HCT116 (cell line): ENCODE measurements around the gene SORBS1. TPM values are rescaled to one million over a fixed set of nuclear protein-coding genes. Genes with fewer than 3 reads are reported as not detected.

ENCODE experiments used
- ATAC-seq: fragments of 200-7000 bp; cut with Tn5 transposase; 2 replicates; pipeline ENCODE4 v1.9.1; 2020; ENCODE audit warnings: mild to moderate bottlenecking, moderate library complexity
- BruUV-seq: library from RNA; stranded (reverse); fragments of 400-500 nt; replicated peaks from 2 replicates; lab custom pipeline; 2021; lab: Mats Ljungman, UMichigan
- CTCF ChIA-PET: fragments of 300-600 bp; sonication (Branson Sonifier 250); formaldehyde crosslinking; loops from one replicate; lab custom pipeline; 2021; ENCODE audit warnings: antibody characterized with exemption; lab: Charles Lee
- POLR2A ChIA-PET: fragments of 300-600, 350-600 bp; sonication (Branson Sonifier 250); formaldehyde crosslinking; loops from one replicate; lab custom pipeline; 2021; ENCODE audit warnings: antibody characterized with exemption; lab: Charles Lee
- RAD21 ChIA-PET, 2 experiments: fragments of 300-600 bp; sonication (Branson Sonifier 250); formaldehyde crosslinking; loops; one replicate each; lab custom pipeline; 2023; ENCODE audit warnings: low total read pairs in 2 of 2; ENCODE audit not compliant: uncharacterized antibody in 2 of 2, unreplicated experiment in 2 of 2, low non-redundant PET in 1 of 2; lab: Charles Lee
- DNase-seq: peaks from one replicate; pipeline ENCODE4 v3.0.0-alpha.2; 2010; ENCODE audit warnings: low read depth, low spot score
- H2AFZ ChIP-seq: fragments of 200-600 bp; shearing (Covaris generic), sonication (generic); 2 replicates; pipeline ENCODE4 v1.6.1; 2017; ENCODE audit warnings: low read depth, mixed run types, mixed read lengths, antibody characterized with exemption, low read length; ENCODE audit not compliant: poor library complexity, severe bottlenecking
- H3K27ac ChIP-seq: 2 replicates; pipeline ENCODE4 v1.5.1; 2012; ENCODE audit warnings: low read depth, low read length
- H3K27me3 ChIP-seq: fragments of 200-600 bp; sonication (generic); 2 replicates; pipeline ENCODE4 v1.6.1; 2016; ENCODE audit warnings: mixed run types, low read length, mixed read lengths; ENCODE audit not compliant: insufficient read depth
- H3K36me3 ChIP-seq, 2 experiments: fragments of 200-500 bp in 1 of 2; fragments of 200-600 bp in 1 of 2; sonication (Bioruptor generic) in 1 of 2; sonication (generic) in 1 of 2; 2 replicates each; pipeline versions ENCODE4 v1.5.1 to v1.6.1; 2014 to 2016; ENCODE audit warnings: low read length in 2 of 2, inconsistent platforms in 1 of 2, mixed read lengths in 1 of 2, mixed run types in 1 of 2; ENCODE audit not compliant: insufficient read depth in 2 of 2, control insufficient read depth in 1 of 2
- H3K4me1 ChIP-seq, 2 experiments: fragments of 200-600 bp in 1 of 2; sonication (generic) in 1 of 2; 2 replicates each; pipeline versions ENCODE4 v1.5.1 to v1.6.1; 2012 to 2017; ENCODE audit warnings: low read length in 2 of 2, inconsistent platforms in 1 of 2, mild to moderate bottlenecking in 1 of 2, mixed read lengths in 1 of 2, mixed run types in 1 of 2, moderate library complexity in 1 of 2; ENCODE audit not compliant: insufficient read depth in 2 of 2, control insufficient read depth in 1 of 2
- H3K4me2 ChIP-seq: fragments of 200-600 bp; sonication (generic); 2 replicates; pipeline ENCODE4 v1.6.1; 2017; ENCODE audit warnings: mixed run types, low read length, mixed read lengths
- H3K4me3 ChIP-seq, 2 experiments: fragments of 200-600 bp in 1 of 2; sonication (generic) in 1 of 2; replicated peaks in 1 of 2; 2 replicates each; pipeline ENCODE4 v1.5.1; 2011 to 2016; ENCODE audit warnings: low read length in 2 of 2, control low read depth in 1 of 2, low read depth in 1 of 2, mild to moderate bottlenecking in 1 of 2, mixed read lengths in 1 of 2, mixed run types in 1 of 2
- H3K79me2 ChIP-seq: fragments of 200-600 bp; sonication (generic); 2 replicates; pipeline ENCODE4 v1.6.1; 2017; ENCODE audit warnings: mild to moderate bottlenecking, mixed run types, low read length, moderate library complexity, mixed read lengths; ENCODE audit not compliant: insufficient read depth
- H3K9ac ChIP-seq: fragments of 200-600 bp; sonication (generic); 2 replicates; pipeline ENCODE4 v1.6.1; 2016; ENCODE audit warnings: low read length, mixed read lengths
- H3K9me2 ChIP-seq: fragments of 200-600 bp; sonication (generic), shearing (Covaris generic); 2 replicates; pipeline ENCODE4 v1.6.1; 2017; ENCODE audit warnings: mixed run types, mild to moderate bottlenecking, moderate library complexity; ENCODE audit not compliant: insufficient read depth
- H3K9me3 ChIP-seq, 2 experiments: fragments of 200-500 bp in 1 of 2; fragments of 200-600 bp in 1 of 2; sonication (Bioruptor generic) in 1 of 2; sonication (generic) in 1 of 2; 2 replicates each; pipeline ENCODE4 v1.6.1; 2014 to 2017; ENCODE audit warnings: low read length in 2 of 2, mixed read lengths in 2 of 2, inconsistent platforms in 1 of 2, low read depth in 1 of 2, mild to moderate bottlenecking in 1 of 2, mixed run types in 1 of 2, moderate library complexity in 1 of 2; ENCODE audit not compliant: control insufficient read depth in 1 of 2, insufficient read depth in 1 of 2
- H4K20me1 ChIP-seq: fragments of 200-600 bp; sonication (generic), shearing (Covaris generic); 2 replicates; pipeline ENCODE4 v1.6.1; 2017; ENCODE audit warnings: mixed run types, mild to moderate bottlenecking, moderate library complexity; ENCODE audit not compliant: insufficient read depth
- CBX3 ChIP-seq: IDR thresholded peaks from 2 replicates; pipeline ENCODE4 v1.6.1; 2012; ENCODE audit warnings: low read depth
- CEBPB ChIP-seq: IDR thresholded peaks from 2 replicates; pipeline ENCODE4 v1.6.1; 2012; ENCODE audit warnings: low read depth
- EGR1 ChIP-seq: IDR thresholded peaks from 2 replicates; pipeline ENCODE4 v1.6.1; 2012; ENCODE audit warnings: low read depth
- ELF1 ChIP-seq: IDR thresholded peaks from 2 replicates; pipeline ENCODE4 v1.6.1; 2012; ENCODE audit warnings: low read depth, borderline replicate concordance
- EZH2 ChIP-seq: fragments of 200-600 bp; sonication (generic); IDR thresholded peaks from 2 replicates; pipeline ENCODE4 v1.6.1; 2017; ENCODE audit warnings: antibody characterized with exemption, mixed run types
- EZH2phosphoT487 ChIP-seq: fragments of 200-600 bp; IDR thresholded peaks from 2 replicates; pipeline ENCODE4 v1.6.1; 2018; ENCODE audit warnings: antibody characterized with exemption, borderline replicate concordance
- FOSL1 ChIP-seq: IDR thresholded peaks from 2 replicates; pipeline ENCODE4 v1.6.1; 2012; ENCODE audit warnings: low read depth
- POLR2AphosphoS5 ChIP-seq: IDR thresholded peaks from 2 replicates; pipeline ENCODE4 v1.6.1; 2011; ENCODE audit warnings: mild to moderate bottlenecking, low read depth, low read length, moderate library complexity
- RAD21 ChIP-seq: IDR thresholded peaks from 2 replicates; pipeline ENCODE4 v1.6.1; 2012; ENCODE audit warnings: low read depth, mild to moderate bottlenecking
- SIN3A ChIP-seq: IDR thresholded peaks from 2 replicates; pipeline ENCODE4 v1.6.1; 2012; ENCODE audit warnings: low read depth
- SP1 ChIP-seq: IDR thresholded peaks from 2 replicates; pipeline ENCODE4 v1.6.1; 2012; ENCODE audit warnings: low read depth
- SRF ChIP-seq: IDR thresholded peaks from 2 replicates; pipeline ENCODE4 v1.6.1; 2012; ENCODE audit warnings: low read depth
- TCF7L2 ChIP-seq: IDR thresholded peaks from 2 replicates; pipeline ENCODE4 v1.7.0; 2011; ENCODE audit warnings: borderline replicate concordance, inconsistent platforms; ENCODE audit not compliant: insufficient read depth, insufficient read length; ENCODE audit errors: extremely low read depth
- YY1 ChIP-seq: IDR thresholded peaks from 2 replicates; pipeline ENCODE4 v1.6.1; 2011; ENCODE audit warnings: low read length, low read depth, moderate library complexity, mild to moderate bottlenecking; ENCODE audit not compliant: insufficient replicate concordance; ENCODE audit errors: extremely low read depth
- ZFX ChIP-seq: fragments of 450-650 bp; IDR thresholded peaks from 2 replicates; pipeline ENCODE4 v1.6.1; 2017
- ZNF274 ChIP-seq: fragments of 200-500 bp; sonication (Bioruptor generic); IDR thresholded peaks from 2 replicates; pipeline ENCODE4 v1.6.1; 2014; ENCODE audit warnings: mild to moderate bottlenecking, low read depth, low read length, inconsistent platforms
- intact Hi-C: fragments of 100-400 bp; cut with micrococcal nuclease; formaldehyde crosslinking; loops from 2 replicates; pipeline ENCODE4 v1.10.0; 2022
- total RNA-seq: library from RNA; stranded (reverse); gene quantifications from one replicate; pipeline ENCODE4 v1.2.1, GENCODE V29; 2021; ENCODE audit not compliant: unreplicated experiment
- TF ChIP-seq, protein P1 (sequence below): IDR thresholded peaks from 2 replicates; pipeline ENCODE4 v1.6.1; 2012; ENCODE audit warnings: low read depth
- TF ChIP-seq, protein P2 (sequence below): IDR thresholded peaks from 2 replicates; pipeline ENCODE4 v1.6.1; 2012
- TF ChIP-seq, protein P3 (sequence below): IDR thresholded peaks from 2 replicates; pipeline ENCODE4 v1.6.1; 2011; ENCODE audit warnings: mild to moderate bottlenecking, low read length, moderate library complexity; ENCODE audit not compliant: insufficient replicate concordance; ENCODE audit errors: extremely low read depth

The SORBS1 gene
- total RNA-seq, 1 experiment from 2014 or later: 3.4 TPM

DNA sequence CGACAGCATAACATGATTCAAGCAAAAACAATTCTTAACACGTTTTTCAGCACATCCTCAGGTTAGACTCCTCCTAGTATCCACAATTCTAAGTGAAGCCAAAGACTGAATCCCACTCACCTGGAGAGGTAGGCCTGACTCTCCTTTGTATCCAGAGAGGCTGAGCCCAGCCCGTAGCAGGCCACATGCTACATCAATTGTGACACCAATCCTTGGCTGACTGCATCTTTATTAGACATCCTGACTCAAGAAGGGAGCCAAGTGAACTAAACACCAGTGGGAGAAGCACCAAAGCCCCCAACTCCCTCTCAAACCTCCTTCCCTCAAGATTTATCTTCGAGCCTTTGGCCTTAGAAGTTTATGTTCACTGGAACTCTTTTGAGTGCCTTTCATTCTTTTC lies 144.9 kb downstream of the SORBS1 start (continued):
- TF ChIP-seq, protein P1, sequence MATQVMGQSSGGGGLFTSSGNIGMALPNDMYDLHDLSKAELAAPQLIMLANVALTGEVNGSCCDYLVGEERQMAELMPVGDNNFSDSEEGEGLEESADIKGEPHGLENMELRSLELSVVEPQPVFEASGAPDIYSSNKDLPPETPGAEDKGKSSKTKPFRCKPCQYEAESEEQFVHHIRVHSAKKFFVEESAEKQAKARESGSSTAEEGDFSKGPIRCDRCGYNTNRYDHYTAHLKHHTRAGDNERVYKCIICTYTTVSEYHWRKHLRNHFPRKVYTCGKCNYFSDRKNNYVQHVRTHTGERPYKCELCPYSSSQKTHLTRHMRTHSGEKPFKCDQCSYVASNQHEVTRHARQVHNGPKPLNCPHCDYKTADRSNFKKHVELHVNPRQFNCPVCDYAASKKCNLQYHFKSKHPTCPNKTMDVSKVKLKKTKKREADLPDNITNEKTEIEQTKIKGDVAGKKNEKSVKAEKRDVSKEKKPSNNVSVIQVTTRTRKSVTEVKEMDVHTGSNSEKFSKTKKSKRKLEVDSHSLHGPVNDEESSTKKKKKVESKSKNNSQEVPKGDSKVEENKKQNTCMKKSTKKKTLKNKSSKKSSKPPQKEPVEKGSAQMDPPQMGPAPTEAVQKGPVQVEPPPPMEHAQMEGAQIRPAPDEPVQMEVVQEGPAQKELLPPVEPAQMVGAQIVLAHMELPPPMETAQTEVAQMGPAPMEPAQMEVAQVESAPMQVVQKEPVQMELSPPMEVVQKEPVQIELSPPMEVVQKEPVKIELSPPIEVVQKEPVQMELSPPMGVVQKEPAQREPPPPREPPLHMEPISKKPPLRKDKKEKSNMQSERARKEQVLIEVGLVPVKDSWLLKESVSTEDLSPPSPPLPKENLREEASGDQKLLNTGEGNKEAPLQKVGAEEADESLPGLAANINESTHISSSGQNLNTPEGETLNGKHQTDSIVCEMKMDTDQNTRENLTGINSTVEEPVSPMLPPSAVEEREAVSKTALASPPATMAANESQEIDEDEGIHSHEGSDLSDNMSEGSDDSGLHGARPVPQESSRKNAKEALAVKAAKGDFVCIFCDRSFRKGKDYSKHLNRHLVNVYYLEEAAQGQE: no peak
- no peak for TF ChIP-seq SRF

DNA sequence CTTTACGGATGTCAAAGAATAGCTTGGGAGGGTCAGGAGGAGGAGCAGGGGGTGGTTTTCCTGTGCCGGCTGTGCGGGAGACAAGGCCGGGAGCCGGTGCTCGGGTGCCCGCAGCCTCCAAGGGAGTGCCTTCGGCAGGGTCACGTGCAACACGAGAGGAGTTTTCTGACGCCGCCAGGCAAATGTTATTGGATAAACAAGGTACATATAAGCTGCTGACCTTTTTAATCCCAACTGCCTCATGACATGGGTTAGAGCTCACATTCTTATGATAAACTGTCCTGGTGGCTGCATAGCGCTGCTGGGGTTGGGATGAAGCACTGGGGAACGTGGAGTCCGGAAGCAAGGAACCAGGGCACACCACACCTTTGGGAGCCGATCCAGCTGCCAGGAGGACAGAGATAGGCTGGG lies 145.5 kb downstream of the SORBS1 start:
- H2AFZ ChIP-seq: no peak overlapping the region
- no peak overlapping the region for H3K4me3 ChIP-seq
- no peak for TF ChIP-seq SIN3A
- TF ChIP-seq, protein P2, sequence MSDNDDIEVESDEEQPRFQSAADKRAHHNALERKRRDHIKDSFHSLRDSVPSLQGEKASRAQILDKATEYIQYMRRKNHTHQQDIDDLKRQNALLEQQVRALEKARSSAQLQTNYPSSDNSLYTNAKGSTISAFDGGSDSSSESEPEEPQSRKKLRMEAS: no peak
- TF ChIP-seq, protein P3, sequence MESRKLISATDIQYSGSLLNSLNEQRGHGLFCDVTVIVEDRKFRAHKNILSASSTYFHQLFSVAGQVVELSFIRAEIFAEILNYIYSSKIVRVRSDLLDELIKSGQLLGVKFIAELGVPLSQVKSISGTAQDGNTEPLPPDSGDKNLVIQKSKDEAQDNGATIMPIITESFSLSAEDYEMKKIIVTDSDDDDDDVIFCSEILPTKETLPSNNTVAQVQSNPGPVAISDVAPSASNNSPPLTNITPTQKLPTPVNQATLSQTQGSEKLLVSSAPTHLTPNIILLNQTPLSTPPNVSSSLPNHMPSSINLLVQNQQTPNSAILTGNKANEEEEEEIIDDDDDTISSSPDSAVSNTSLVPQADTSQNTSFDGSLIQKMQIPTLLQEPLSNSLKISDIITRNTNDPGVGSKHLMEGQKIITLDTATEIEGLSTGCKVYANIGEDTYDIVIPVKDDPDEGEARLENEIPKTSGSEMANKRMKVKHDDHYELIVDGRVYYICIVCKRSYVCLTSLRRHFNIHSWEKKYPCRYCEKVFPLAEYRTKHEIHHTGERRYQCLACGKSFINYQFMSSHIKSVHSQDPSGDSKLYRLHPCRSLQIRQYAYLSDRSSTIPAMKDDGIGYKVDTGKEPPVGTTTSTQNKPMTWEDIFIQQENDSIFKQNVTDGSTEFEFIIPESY: no peak
- TF ChIP-seq EGR1: no peak
- no peak for TF ChIP-seq ELF1
- no peak for TF ChIP-seq SP1
- no peak for TF ChIP-seq RAD21
- no peak for TF ChIP-seq EZH2phosphoT487
- TF ChIP-seq YY1: no peak
- TF ChIP-seq TCF7L2: no peak
- no peak for TF ChIP-seq CBX3
- no peak for TF ChIP-seq POLR2AphosphoS5
- TF ChIP-seq ZNF274: no peak
- TF ChIP-seq CEBPB: no peak
- TF ChIP-seq EZH2: no peak
- no peak for TF ChIP-seq ZFX
- TF ChIP-seq FOSL1: no peak
- no peak for ATAC-seq
- H4K20me1 ChIP-seq: no peaks in the 10 kb centered on the region
- no peaks in the 10 kb centered on the region; the same call in 1 of the 2 replicates for H3K27me3 ChIP-seq
- no peaks in the 10 kb centered on the region for H3K4me1 ChIP-seq
- ChIA-PET POLR2A (no interaction called here), RAD21 (no interaction called here), CTCF (interaction anchor here (0.6 to 1.3 kb wide), 2 partner anchors 12 to 15 kb away, joined by 3 to 4 read pairs; no protein-coding TSS in a partner anchor)
- no peaks in the 10 kb centered on the region for H3K9me2 ChIP-seq
- H3K27ac ChIP-seq: no peak overlapping the region
- BruUV-seq: no TSS peak
- H3K9me3 ChIP-seq: no peaks in the 10 kb centered on the region
- no peak overlapping the region for H3K9ac ChIP-seq
- no peaks in the 10 kb centered on the region for H3K79me2 ChIP-seq
- no peak for DNase-seq
- intact Hi-C loops: no loop called here
- H3K4me2 ChIP-seq: no peak overlapping the region
- no peaks in the 10 kb centered on the region for H3K36me3 ChIP-seq
